IMR-90 (cell line): Measurements from ENCODE around the gene DCC. TPM values are rescaled to one million over a fixed set of nuclear protein-coding genes. Genes with fewer than 3 reads are reported as not detected.

Experiments
- ATAC-seq: fragments of 200-7000 bp; cut with Tn5 transposase; 2 replicates; pipeline ENCODE4 v1.9.1; 2020; ENCODE audit warnings: low read depth, mild to moderate bottlenecking, moderate library complexity
- BruUV-seq: library from RNA; stranded (reverse); fragments of 400-500 nt; replicated peaks from 2 replicates; lab custom pipeline; 2021; lab: Mats Ljungman, UMichigan
- CTCF ChIA-PET: fragments of 300-600 bp; formaldehyde crosslinking; extraction: SDS; loops from one replicate; lab custom pipeline; 2021; ENCODE audit warnings: antibody characterized with exemption; lab: Yijun Ruan, JAX
- POLR2A ChIA-PET: fragments of 300-600 bp; sonication (Branson Sonifier 250); formaldehyde crosslinking; loops from one replicate; lab custom pipeline; 2022; ENCODE audit warnings: antibody characterized with exemption; ENCODE audit not compliant: unreplicated experiment; lab: Charles Lee
- DNase-seq: peaks from one replicate; pipeline ENCODE4 v3.0.0; 2013
- H2AFZ ChIP-seq: replicated peaks from 2 replicates; pipeline ENCODE3; 2013; ENCODE audit warnings: low read length, mild to moderate bottlenecking; ENCODE audit not compliant: poor library complexity
- H2AK5ac ChIP-seq: 2 replicates; pipeline ENCODE4 v1.6.1; 2013; ENCODE audit warnings: low read depth, low read length, inconsistent platforms
- H2AK9ac ChIP-seq: replicated peaks from 2 replicates; pipeline ENCODE3; 2013; ENCODE audit warnings: mild to moderate bottlenecking, low read depth, low read length, moderate library complexity; ENCODE audit not compliant: poor library complexity
- H2BK120ac ChIP-seq: 2 replicates; pipeline ENCODE4 v1.6.1; 2013; ENCODE audit warnings: low read depth, low read length, inconsistent platforms
- H2BK15ac ChIP-seq: 3 replicates; pipeline ENCODE4 v1.6.1; 2013; ENCODE audit warnings: low read depth, low read length, inconsistent platforms
- H2BK20ac ChIP-seq: 2 replicates; pipeline ENCODE4 v1.6.1; 2013; ENCODE audit warnings: low read depth, mild to moderate bottlenecking, inconsistent platforms, low read length, moderate library complexity
- H2BK5ac ChIP-seq: 2 replicates; pipeline ENCODE4 v1.6.1; 2013; ENCODE audit warnings: mild to moderate bottlenecking, low read depth, low read length, inconsistent platforms; ENCODE audit not compliant: poor library complexity, severe bottlenecking
- H3K14ac ChIP-seq: replicated peaks from 2 replicates; pipeline ENCODE4 v1.6.1; 2013; ENCODE audit warnings: low read depth, low read length, inconsistent platforms
- H3K18ac ChIP-seq: 2 replicates; pipeline ENCODE4 v1.6.1; 2013; ENCODE audit warnings: low read depth, low read length, control low read depth
- H3K23ac ChIP-seq: 2 replicates; pipeline ENCODE4 v1.6.1; 2013; ENCODE audit warnings: low read depth, low read length, inconsistent platforms
- H3K27ac ChIP-seq: 2 replicates; pipeline ENCODE4 v1.5.1; 2013; ENCODE audit warnings: mild to moderate bottlenecking, control low read depth, low read length; ENCODE audit not compliant: insufficient read depth
- H3K27me3 ChIP-seq: 2 replicates; pipeline ENCODE4 v1.6.1; 2013; ENCODE audit warnings: low read length; ENCODE audit not compliant: control insufficient read depth, insufficient read depth
- H3K36me3 ChIP-seq: 2 replicates; pipeline ENCODE4 v1.6.1; 2013; ENCODE audit warnings: low read length, mixed read lengths; ENCODE audit not compliant: control insufficient read depth, insufficient read depth
- H3K4ac ChIP-seq: 2 replicates; pipeline ENCODE4 v1.6.1; 2013; ENCODE audit warnings: low read depth, low read length, inconsistent platforms
- H3K4me1 ChIP-seq: 2 replicates; pipeline ENCODE4 v1.6.1; 2013; ENCODE audit warnings: low read length, mixed read lengths; ENCODE audit not compliant: control insufficient read depth, insufficient read depth
- H3K4me2 ChIP-seq: 2 replicates; pipeline ENCODE4 v1.6.1; 2013; ENCODE audit warnings: low read depth, mild to moderate bottlenecking, control low read depth, low read length, moderate library complexity
- H3K4me3 ChIP-seq: 2 replicates; pipeline ENCODE4 v1.5.1; 2013; ENCODE audit warnings: low read depth, mild to moderate bottlenecking, control low read depth, low read length, moderate library complexity; ENCODE audit not compliant: insufficient read depth
- H3K56ac ChIP-seq: 2 replicates; pipeline ENCODE4 v1.6.1; 2013; ENCODE audit warnings: low read length, inconsistent platforms; ENCODE audit not compliant: insufficient read depth; ENCODE audit errors: extremely low read depth
- H3K79me1 ChIP-seq, 2 experiments: 2 replicates each; pipeline ENCODE4 v1.6.1; 2013; ENCODE audit warnings: low read length in 2 of 2, inconsistent platforms in 1 of 2, low read depth in 1 of 2
- H3K9ac ChIP-seq: 2 replicates; pipeline ENCODE4 v1.6.1; 2013; ENCODE audit warnings: low read depth, low read length, control low read depth
- H3K9me1 ChIP-seq: 2 replicates; pipeline ENCODE4 v1.6.1; 2013; ENCODE audit warnings: low read length, inconsistent platforms; ENCODE audit not compliant: insufficient read depth
- H3K9me3 ChIP-seq: 2 replicates; pipeline ENCODE4 v1.6.1; 2013; ENCODE audit warnings: low read length; ENCODE audit not compliant: control insufficient read depth, insufficient read depth
- H4K20me1 ChIP-seq: 2 replicates; pipeline ENCODE4 v1.6.1; 2013; ENCODE audit warnings: low read length, inconsistent platforms; ENCODE audit not compliant: insufficient read depth
- H4K5ac ChIP-seq: 2 replicates; pipeline ENCODE4 v1.6.1; 2013; ENCODE audit warnings: mild to moderate bottlenecking, low read depth, low read length, control low read depth
- H4K8ac ChIP-seq, 2 experiments: 2 replicates each; pipeline ENCODE4 v1.6.1; 2013; ENCODE audit warnings: low read depth in 2 of 2, low read length in 2 of 2, control low read depth in 1 of 2, inconsistent platforms in 1 of 2
- H4K91ac ChIP-seq: 2 replicates; pipeline ENCODE4 v1.6.1; 2013; ENCODE audit warnings: low read depth, low read length, inconsistent platforms; ENCODE audit not compliant: insufficient read depth
- MAFK ChIP-seq: IDR thresholded peaks from 2 replicates; pipeline ENCODE4 v1.6.1; 2012; ENCODE audit warnings: low read depth, low read length, improper control_type of control experiment
- MAZ ChIP-seq: IDR thresholded peaks from 2 replicates; pipeline ENCODE4 v1.6.1; 2012; ENCODE audit warnings: low read depth, mild to moderate bottlenecking, low read length, improper control_type of control experiment, moderate library complexity, borderline replicate concordance
- dilution Hi-C: fragments of 300-500 bp; cut with HindIII; formaldehyde crosslinking; loops from one replicate; pipeline ENCODE4 v1.14.3; 2018; ENCODE audit warnings: low sequenced_read_pairs; ENCODE audit not compliant: unreplicated experiment
- in situ Hi-C: fragments of 300-500 bp; cut with MboI; formaldehyde crosslinking; loops from 3 replicates; pipeline ENCODE4 v1.14.3; 2019; ENCODE audit warnings: low sequenced_read_pairs, inconsistent platforms, mixed read lengths
- intact Hi-C: fragments of 100-400 bp; cut with micrococcal nuclease; formaldehyde crosslinking; loops from 2 replicates; pipeline ENCODE4 v1.10.0; 2022
- polyA plus RNA-seq, 3 experiments: library from polyadenylated mRNA; depleted of rRNA; stranded (reverse); fragments of >200 nt; gene quantifications; 2 replicates each; pipeline ENCODE4 v1.2.3, GENCODE V29; 2012; ENCODE audit warnings: low replicate concordance in 1 of 3
- total RNA-seq: library from RNA; depleted of rRNA; stranded (reverse); fragments of >200 nt; gene quantifications from 2 replicates; pipeline ENCODE4 v1.2.3, GENCODE V29; 2012

Gene DCC
- total and polyA plus RNA-seq, 2 of the 4 experiments (the other 2 are of a cell fraction): 0.31 to 0.54 TPM

DNA sequence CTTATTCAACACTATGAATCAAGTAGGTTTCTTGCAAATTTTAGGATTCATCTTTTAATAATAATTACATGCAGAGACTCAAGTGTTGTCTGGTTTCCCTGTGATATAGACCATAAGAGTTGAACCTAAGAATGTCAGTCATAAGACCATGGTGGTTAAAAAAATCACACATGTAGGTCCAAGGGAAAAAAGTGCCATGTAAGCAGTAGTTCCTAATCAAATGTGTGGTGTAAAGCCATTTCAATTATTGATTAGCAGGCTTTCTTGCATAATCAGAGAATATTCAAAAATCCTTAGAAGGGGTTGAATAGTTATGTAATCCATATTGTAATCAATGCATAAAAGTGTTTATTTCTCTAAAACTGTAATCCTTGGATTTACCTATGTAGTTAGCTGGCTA is 93.8 kb downstream of the DCC start:
- Histone ChIP-seq H3K4me1 (no peaks in the 10 kb centered on the region), H3K4ac (no peak overlapping the region), H2AFZ (no peak overlapping the region), H3K4me2 (no peak overlapping the region), H3K9me3 (peaks cover 15% of the 10 kb centered on the region), H3K9ac (no peak overlapping the region), H2BK15ac (no peak overlapping the region), H3K79me1 (no peaks in the 10 kb centered on the region), H3K36me3 (no peaks in the 10 kb centered on the region), H2BK20ac (no peak overlapping the region), H3K27ac (no peak overlapping the region), H2AK5ac (no peak overlapping the region), H2BK5ac (no peak overlapping the region), H3K9me1 (no peaks in the 10 kb centered on the region), H3K23ac (no peak overlapping the region), H3K18ac (no peak overlapping the region), H4K8ac (no peak overlapping the region), H3K14ac (no peak overlapping the region), H3K56ac (no peak overlapping the region), H3K4me3 (no peak overlapping the region), H4K91ac (no peak overlapping the region), H4K20me1 (no peaks in the 10 kb centered on the region), H3K27me3 (no peaks in the 10 kb centered on the region), H4K5ac (no peak overlapping the region), H2AK9ac (no peak overlapping the region), H2BK120ac (no peak overlapping the region)
- dilution Hi-C loops (no loop called here), in situ Hi-C loops (no loop called here), intact Hi-C loops (no loop called here)
- peak; percentile 53; the same call in 1 of the 2 replicates for TF ChIP-seq MAFK
- TF ChIP-seq MAZ: no peak
- DNase-seq: no peak
- no TSS peak for BruUV-seq
- no peak for ATAC-seq
- ChIA-PET CTCF (no interaction called here), POLR2A (no interaction called here)
